Measurements from ENCODE around the gene SMYD5. TPM values are rescaled to one million over a fixed set of nuclear protein-coding genes. Genes with fewer than 3 reads are reported as not detected.

Gene SMYD5
- total and polyA plus RNA-seq, 2 donors (not counting 3 experiments of a cell fraction or from before 2014, with no cell fraction given): 16.2 to 31.7 TPM

- no peaks in the 10 kb centered on the region for H4K20me1 ChIP-seq (replicated peaks; ENCODE audit: control insufficient read depth, extremely low read depth, insufficient read depth, low read length)
- no peak overlapping the region for H2AFZ ChIP-seq (ENCODE audit: low read depth, low read length)
- no peaks in the 10 kb centered on the region for H3K36me3 ChIP-seq (ENCODE audit: control insufficient read depth in 2 of 2, extremely low read depth in 1 of 2, insufficient read depth in 2 of 2, low read length in 2 of 2)
- BruUV-seq (replicated peaks): no TSS peak
- FAIRE-seq (no peak), DNase-seq (ENCODE audit: low read depth, low spot score) (no peak)
- intact Hi-C loops (cut with micrococcal nuclease) (loop anchor here (1.0 kb wide), 2 partner anchors 127 to 320 kb away; no protein-coding TSS in a partner anchor), dilution Hi-C loops (cut with MboI; ENCODE audit: extremely low pct_ligation_motif_present, low sequenced_read_pairs) (no loop called here)
- no peak overlapping the region for H3K4me2 ChIP-seq (ENCODE audit: insufficient read depth, low read length)
- H3K27ac ChIP-seq (ENCODE audit: insufficient read depth, low read depth, low read length): no peak overlapping the region
- H3K27me3 ChIP-seq (ENCODE audit: control insufficient read depth in 2 of 2, insufficient read depth in 2 of 2, low read length in 2 of 2): peaks cover 0 to 5% of the 10 kb centered on the region in 2 experiments
- no peak overlapping the region for H3K9ac ChIP-seq (replicated peaks; ENCODE audit: extremely low read depth, insufficient read depth, low read length)
- H3K79me2 ChIP-seq (ENCODE audit: control insufficient read depth, insufficient read depth, low read length): peaks cover 15% of the 10 kb centered on the region
- ChIA-PET POLR2A (no interaction called here), CTCF (interaction anchor here (0.6 to 4.2 kb wide), 38 partner anchors 8 to 350 kb away, joined by 3 to 100 read pairs (median 5); partner anchors contain the start of genes CCT7, EMX1, NOTO and PRADC1)
- no peaks in the 10 kb centered on the region for H3K9me1 ChIP-seq (replicated peaks; ENCODE audit: control insufficient read depth, extremely low read depth, insufficient read depth, low read length)
- TF ChIP-seq MAX (IDR thresholded peaks at IDR 0.05; ENCODE audit: insufficient read depth, insufficient read length) (no peak), POLR2AphosphoS5 (IDR thresholded peaks at IDR 0.05; ENCODE audit: insufficient read depth, low read depth, low read length) (no peak), POLR2A (IDR thresholded peaks at IDR 0.05; ENCODE audit: low read depth, low read length) (no peak), FOS (IDR thresholded peaks at IDR 0.05; ENCODE audit: borderline replicate concordance, insufficient read depth, low read length) (no peak), JUN (IDR thresholded peaks at IDR 0.05; ENCODE audit: borderline replicate concordance, insufficient read depth, insufficient read length, low read depth) (no peak), GATA2 (IDR thresholded peaks at IDR 0.05; ENCODE audit: insufficient read depth, insufficient read length, low read depth, low read length) (no peak), MYC (IDR thresholded peaks at IDR 0.05; ENCODE audit: low read depth, low read length) (no peak), CTCF (IDR thresholded peaks at IDR 0.05; ENCODE audit: extremely low read depth in 1 of 2, insufficient read depth in 1 of 2, low read depth in 1 of 2, low read length in 2 of 2) (no peak), EZH2 (IDR thresholded peaks at IDR 0.05; ENCODE audit: borderline replicate concordance, low read depth, low read length, severe bottlenecking) (no peak)
- no peak overlapping the region for H3K4me3 ChIP-seq (replicated peaks in 1 of 3; ENCODE audit: insufficient read depth in 1 of 3, low read depth in 1 of 3, low read length in 3 of 3)
- no peaks in the 10 kb centered on the region for H3K9me3 ChIP-seq (replicated peaks; ENCODE audit: control insufficient read depth, insufficient read depth, low read length)
- peaks cover 9% of the 10 kb centered on the region for H3K4me1 ChIP-seq (ENCODE audit: control insufficient read depth, extremely low read depth, insufficient read depth, low read length)
These were observed 2.0 kb upstream of the SMYD5 start for GRCh38 chr2:73212098-73212447.
